GM19328 (cell line): ENCODE results near the gene KCNT2.
"Not testable (repeated sequence)": the region's sequence is repeated elsewhere in the genome, so short reads cannot be mapped to it uniquely, and the experiment has no call there.

ENCODE experiments used
- ATAC-seq: cut with Tn5 transposase; IDR thresholded peaks from one replicate; pipeline ENCODE4 v1.9.1; 2021; ENCODE audit warnings: mild to moderate bottlenecking, moderate library complexity; ENCODE audit not compliant: unreplicated experiment

The KCNT2 gene

DNA sequence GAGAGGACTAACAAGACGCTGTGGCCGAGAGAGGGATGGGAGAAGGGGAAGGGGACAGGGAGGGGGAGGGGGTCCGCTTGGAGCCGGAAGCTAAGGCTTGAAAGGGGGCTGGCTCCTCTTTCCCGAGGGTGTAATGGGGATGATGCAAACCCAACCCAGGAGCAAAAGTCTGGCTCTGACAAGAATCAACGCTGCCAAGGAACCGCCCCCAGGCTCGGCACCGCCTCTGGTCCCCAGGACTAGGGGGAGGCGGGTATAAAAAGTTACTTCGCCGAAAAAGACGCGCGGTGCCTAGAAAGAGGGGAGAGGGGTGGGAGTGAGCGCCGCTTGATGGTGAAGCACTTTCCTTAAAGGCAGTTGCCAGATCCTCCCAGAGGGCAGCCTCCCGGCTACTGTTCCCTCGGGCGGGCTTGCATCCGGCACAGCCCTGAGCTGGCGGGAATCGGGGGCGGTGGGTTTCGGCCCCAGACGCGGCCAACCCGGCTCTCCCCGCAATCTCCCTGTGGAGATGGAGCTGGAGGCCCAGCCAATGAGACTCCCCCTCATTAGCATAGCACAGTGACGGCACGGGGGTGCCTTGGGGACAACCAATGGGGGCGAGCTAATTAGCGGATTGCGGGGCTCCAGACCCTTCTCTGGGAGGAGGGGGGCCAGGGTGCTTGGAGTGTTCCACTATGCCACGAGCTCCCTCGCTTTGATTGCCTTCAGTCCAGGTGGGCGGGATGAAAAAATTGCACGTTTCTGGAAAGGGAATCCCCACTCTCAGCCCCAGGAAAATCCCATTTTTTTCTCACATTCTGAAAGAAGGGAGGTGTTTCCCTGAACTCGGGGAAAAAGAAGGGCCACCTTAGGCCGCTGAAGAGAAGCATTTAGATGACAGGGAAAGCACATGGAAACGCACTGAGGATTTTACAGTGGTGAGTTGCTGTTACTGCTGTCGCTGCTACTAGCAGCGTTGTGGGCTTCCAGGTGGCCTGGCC is at the start of gene KCNT2:
Gene KCNT2 (minus strand): TSS at position 51 of the 980 bp plus-strand sequence. CDS start 131 bp downstream, outside the sequence.
- ATAC-seq = no peak

GRCh38 chr1:196655494-196655893 is 47.3 kb upstream of the KCNT2 start:
- no peak for ATAC-seq

DNA sequence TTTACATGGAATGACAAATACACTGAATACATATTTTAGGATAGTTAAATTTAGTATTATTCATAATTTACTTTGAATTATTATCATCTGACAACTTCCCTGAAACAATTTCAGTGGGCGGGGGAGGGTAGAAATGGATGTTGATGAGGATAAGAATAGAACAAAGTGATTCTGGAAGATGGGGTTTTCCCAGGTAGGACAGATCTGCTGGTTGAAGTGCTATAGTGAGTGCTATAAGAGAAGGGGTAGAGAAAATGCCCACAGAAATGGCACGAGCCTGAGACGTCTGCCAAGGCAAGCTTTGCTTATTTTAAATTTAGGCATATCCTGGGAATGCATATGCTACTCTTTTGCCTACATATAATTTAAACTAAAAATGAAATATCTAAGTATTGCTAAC is 46.8 kb upstream of the KCNT2 start:
- no peak for ATAC-seq

- no peak for ATAC-seq
Measured at GRCh38 chr1:196654271-196654670, 46.0 kb upstream of the KCNT2 start.

DNA sequence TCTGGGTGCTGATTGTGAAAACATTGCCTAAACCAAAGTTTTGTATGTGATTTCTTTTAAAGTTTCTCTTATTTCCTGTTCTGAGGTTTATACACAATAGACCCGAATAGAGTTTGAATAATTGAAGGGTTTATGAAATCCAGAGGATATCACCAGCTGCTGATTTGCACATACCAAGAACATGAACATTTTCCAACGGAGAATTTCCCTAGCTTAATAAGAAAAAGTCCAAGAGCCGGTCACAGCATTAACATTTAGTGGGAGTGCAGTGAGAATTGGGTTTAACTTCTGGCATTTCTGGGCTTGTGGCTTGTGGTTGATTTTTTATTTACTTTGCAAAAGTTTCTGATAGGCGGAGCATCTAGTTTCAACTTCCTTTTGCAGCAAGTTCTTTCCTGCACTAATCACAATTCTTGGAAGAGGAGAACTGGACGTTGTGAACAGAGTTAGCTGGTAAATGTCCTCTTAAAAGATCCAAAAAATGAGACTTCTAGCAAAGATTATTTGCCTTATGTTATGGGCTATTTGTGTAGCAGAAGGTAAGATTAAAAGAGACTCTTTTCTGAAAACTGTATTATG is 43.5 kb upstream of the KCNT2 start, which contains the start of gene CFH:
Gene CFH (plus strand): TSS at position 407 of the 579 bp plus-strand sequence. CDS start 75 bp downstream, at position 482.
- no peak for ATAC-seq

DNA sequence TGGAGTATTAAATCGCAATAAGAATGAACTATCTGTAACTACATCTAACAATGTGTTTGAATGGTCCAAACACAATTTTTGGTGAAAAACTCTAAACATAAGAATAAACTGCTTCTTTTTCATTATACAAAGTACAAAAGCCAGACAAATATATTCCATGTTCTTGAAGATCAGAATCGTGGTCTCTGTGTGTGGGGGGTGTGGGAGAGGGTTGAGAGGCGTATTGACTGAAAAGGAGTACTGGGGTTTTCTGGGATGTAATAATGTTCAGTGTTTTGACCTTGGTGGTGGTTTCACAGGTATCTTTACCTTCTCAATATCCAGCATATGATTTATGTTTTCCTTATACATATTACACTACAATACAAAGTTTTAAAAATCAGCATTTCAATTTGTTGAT is 42.8 kb upstream of the KCNT2 start:
- ATAC-seq = no peak

DNA sequence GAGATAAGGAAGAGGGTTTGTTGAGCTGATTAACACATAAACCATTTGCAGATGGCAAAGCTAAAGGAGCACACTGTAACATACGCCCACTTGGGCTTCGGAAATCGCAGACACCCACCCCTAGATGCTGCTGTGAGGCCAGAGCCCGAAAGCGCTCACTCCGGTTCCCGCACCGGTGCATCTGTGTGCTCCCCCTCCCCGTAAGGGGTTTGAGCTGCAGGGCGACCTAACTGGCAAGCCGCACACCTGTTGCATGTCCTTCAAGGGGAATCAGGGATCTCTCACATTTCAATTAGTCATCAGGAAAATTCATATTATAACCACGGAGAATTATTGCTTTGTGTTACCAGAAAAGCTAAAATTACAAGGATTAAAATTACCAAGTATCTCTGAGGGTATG is 42.2 kb upstream of the KCNT2 start:
- ATAC-seq = no peak

DNA sequence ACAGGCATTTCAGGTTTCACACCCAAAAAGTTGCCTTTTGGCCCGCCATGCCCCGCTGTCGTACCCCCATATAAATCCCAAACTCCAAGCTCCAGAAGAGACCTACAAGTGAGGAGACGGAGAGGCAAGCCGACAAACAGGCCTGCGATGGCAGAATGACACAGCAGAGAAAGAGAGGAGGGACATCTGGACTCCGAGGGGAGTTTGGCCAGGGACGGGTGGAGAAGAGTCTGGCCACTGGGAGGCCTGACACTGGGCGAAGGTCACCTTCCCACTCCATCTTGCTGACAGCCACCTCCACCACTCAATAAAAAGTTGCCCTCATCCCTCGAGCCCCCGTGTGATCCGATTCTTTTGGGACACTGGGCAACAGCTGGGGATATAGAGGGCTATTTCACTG is 41.8 kb upstream of the KCNT2 start:
- ATAC-seq = no peak

DNA sequence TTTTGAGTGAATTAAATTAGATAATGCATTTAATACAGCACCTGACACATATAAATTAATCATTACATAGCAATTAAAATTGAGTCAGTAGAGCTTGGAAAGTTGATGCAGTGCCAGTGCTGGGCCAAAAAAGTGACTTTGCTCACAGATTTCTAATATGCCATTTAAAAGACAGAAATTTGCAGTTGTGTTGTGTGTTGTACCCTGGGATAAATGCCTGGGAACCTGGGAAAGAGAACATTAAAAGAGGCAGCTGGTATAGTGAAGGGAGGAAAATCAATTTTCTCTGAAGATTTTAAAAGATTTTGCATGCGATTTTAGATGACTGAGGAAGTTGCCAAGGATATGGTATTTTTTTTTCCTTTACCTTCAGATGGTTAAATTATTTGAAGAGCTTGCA is 32.7 kb upstream of the KCNT2 start:
- ATAC-seq = no peak

- ATAC-seq = not testable (repeated sequence)
Measured at GRCh38 chr1:196639291-196639690, 31.1 kb upstream of the KCNT2 start.

GRCh38 chr1:196638466-196638865 is 30.2 kb upstream of the KCNT2 start:
- ATAC-seq = no peak

DNA sequence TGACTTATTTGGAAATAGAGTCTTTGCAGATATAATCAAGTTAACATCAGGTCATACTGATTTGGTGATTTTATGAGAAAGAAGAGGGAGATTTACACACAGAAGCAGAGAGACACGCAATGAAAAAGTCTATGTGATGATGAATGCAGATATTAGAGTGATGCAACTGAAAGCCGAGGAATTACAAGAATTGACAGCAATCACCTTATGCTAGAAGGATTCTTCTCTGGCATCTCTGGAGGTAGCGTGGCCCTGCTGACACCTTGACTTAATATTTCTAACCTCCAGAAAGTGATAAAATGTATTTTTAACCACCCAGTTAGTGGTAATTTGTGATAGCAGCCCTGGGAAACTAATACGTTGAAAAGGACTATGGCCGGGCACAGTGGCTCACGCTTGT is 29.4 kb upstream of the KCNT2 start:
- no peak for ATAC-seq

DNA sequence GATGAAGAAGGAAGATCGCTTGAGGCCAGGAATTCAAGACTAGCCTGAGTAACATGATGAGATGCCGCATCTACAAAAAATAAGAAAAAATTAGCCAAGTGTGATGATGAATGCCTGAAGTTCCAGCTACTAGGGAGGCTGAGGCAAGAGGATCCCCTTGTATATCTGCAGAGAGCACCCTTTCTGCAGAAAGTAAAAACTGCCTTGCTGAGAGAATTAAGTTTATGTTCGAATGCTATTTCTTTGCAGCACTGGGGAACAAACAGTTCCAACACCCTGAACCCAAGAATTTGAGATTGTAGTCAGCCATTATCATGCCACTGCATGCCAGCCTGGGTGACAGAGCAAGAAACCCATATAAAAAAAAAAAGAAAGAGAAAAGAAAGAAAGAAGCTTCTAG is 20.6 kb upstream of the KCNT2 start:
- ATAC-seq = no peak

DNA sequence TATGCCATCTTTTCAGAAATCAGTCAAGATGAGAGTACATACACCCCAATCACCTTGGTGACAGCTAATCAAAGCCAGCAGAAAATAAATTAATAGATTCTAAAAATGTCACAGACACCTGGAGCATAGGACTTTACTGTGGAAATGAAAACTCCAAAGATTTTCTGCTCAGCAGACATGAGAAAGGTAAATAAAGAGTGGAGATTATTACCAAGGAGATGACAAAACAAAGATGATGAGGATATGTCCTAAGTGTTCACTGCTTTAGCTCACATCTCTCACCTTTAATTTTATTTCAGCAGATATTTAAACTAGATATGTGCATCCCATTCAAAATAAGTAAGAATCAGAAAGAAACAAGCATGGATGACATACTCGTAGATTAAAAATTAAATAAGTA is 14.8 kb upstream of the KCNT2 start:
- ATAC-seq = no peak

DNA sequence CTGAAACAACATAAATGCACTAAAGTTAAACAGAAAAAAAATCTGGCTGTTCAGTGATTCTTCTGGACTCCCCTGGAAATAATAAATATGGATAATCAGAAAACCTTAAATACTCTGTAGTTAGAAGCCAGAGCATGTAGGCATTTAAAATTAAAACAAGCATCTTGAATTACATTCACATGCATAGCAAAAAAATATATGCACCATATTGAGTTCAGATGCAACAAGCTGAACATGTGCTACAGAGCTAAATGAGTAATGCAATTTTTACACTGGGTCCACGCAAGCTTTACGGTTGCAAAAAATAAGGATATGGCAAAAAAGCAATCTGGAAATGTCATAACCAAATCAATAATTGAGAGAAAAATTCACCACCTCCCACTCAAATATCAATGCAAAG is 11.5 kb upstream of the KCNT2 start:
- ATAC-seq = no peak

GRCh38 chr1:196611873-196612272 is 3.6 kb upstream of the KCNT2 start:
- ATAC-seq = no peak

GRCh38 chr1:196609370-196609737 is 1.1 kb upstream of the KCNT2 start:
- no peak for ATAC-seq

- ATAC-seq = no peak
Measured at GRCh38 chr1:196607981-196608380, 259 bp downstream of the KCNT2 start.

- ATAC-seq = no peak
Measured at GRCh38 chr1:196603651-196604050, 4.6 kb downstream of the KCNT2 start.

- ATAC-seq = no peak
Measured at GRCh38 chr1:196598942-196599748, 9.1 kb downstream of the KCNT2 start.

DNA sequence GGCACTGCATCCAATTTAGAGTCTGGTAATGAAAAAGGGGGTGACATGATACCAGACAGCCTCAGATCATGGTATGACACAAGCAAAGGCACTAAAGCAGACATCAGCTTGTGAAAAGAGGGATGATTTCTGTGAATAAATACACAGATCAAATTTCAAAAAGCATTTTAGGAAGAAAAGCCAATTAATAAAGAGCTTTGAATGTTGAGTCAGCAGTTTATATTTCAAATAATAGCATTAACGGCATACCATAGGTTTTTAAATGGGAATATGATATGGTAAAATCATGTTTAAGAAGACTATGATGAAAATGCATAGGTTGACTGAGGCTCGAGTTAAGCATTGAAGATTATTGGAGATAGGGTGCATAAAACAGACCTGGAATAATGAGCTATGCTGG is 13.5 kb downstream of the KCNT2 start:
- ATAC-seq = no peak
